Type B pancreatic cell (in vitro differentiated cells): ENCODE measurements around the gene FAM13A. TPM values are rescaled to one million over a fixed set of nuclear protein-coding genes. Genes with fewer than 3 reads are reported as not detected.

Experiments used
- DNase-seq: peaks from one replicate; pipeline ENCODE4 v3.0.0; 2021; ENCODE audit warnings: mixed read lengths; ENCODE audit not compliant: unreplicated experiment; ENCODE audit errors: extremely low spot score
- H3K27ac Mint-ChIP-seq: 2 replicates; pipeline ENCODE4 v1.8.0; 2021; ENCODE audit warnings: mild to moderate bottlenecking, mixed read lengths
- H3K27me3 Mint-ChIP-seq: 2 replicates; pipeline ENCODE4 v1.8.0; 2021; ENCODE audit warnings: mixed read lengths
- H3K36me3 Mint-ChIP-seq: 2 replicates; pipeline ENCODE4 v1.8.0; 2021; ENCODE audit warnings: mixed read lengths
- H3K4me1 Mint-ChIP-seq: one replicate; pipeline ENCODE4 v1.8.0; 2021; ENCODE audit warnings: mixed read lengths; ENCODE audit not compliant: unreplicated experiment
- H3K4me3 Mint-ChIP-seq: 2 replicates; pipeline ENCODE4 v1.8.0; 2021; ENCODE audit warnings: mild to moderate bottlenecking, mixed read lengths
- H3K9me3 Mint-ChIP-seq: 2 replicates; pipeline ENCODE4 v1.8.0; 2021; ENCODE audit warnings: mixed read lengths
- total RNA-seq: library from RNA; stranded (reverse); gene quantifications from 2 replicates; pipeline ENCODE4 v1.2.1, GENCODE V29; 2021; ENCODE audit warnings: low replicate concordance
- TF ChIP-seq, protein P1 (sequence below): fragments of 200-600 bp; sonication (generic); conservative IDR thresholded peaks from 2 replicates; pipeline ENCODE4 v1.5.0; 2021; ENCODE audit warnings: antibody characterized with exemption, mild to moderate bottlenecking

FAM13A gene
- total RNA-seq, 1 donor from 2014 or later, result 29.5 TPM

DNA sequence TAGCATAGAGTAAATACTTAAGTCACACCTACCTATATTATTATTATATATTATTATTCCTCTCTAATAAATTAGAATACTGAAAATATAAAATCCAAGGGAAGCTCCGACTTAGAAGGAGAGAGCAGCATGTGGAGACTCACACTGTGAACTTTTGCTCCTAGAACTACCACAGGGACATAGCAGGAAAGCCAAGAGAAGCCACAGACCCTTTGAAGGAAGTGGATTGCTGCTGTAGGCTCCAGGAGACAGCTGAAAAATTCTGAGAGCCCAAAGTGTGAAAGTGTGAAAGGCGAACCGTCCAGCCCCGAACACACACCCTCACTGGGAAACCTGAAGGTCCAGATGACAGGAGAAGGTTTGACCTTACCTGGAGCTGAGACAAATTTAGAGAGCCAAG lies 177.0 kb downstream of the FAM13A start:
- Mint-ChIP-seq H3K27me3 (no peaks in the 10 kb centered on the region), H3K27ac (no peak overlapping the region)
- TF ChIP-seq, protein P1, sequence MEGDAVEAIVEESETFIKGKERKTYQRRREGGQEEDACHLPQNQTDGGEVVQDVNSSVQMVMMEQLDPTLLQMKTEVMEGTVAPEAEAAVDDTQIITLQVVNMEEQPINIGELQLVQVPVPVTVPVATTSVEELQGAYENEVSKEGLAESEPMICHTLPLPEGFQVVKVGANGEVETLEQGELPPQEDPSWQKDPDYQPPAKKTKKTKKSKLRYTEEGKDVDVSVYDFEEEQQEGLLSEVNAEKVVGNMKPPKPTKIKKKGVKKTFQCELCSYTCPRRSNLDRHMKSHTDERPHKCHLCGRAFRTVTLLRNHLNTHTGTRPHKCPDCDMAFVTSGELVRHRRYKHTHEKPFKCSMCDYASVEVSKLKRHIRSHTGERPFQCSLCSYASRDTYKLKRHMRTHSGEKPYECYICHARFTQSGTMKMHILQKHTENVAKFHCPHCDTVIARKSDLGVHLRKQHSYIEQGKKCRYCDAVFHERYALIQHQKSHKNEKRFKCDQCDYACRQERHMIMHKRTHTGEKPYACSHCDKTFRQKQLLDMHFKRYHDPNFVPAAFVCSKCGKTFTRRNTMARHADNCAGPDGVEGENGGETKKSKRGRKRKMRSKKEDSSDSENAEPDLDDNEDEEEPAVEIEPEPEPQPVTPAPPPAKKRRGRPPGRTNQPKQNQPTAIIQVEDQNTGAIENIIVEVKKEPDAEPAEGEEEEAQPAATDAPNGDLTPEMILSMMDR, result no peak

DNA sequence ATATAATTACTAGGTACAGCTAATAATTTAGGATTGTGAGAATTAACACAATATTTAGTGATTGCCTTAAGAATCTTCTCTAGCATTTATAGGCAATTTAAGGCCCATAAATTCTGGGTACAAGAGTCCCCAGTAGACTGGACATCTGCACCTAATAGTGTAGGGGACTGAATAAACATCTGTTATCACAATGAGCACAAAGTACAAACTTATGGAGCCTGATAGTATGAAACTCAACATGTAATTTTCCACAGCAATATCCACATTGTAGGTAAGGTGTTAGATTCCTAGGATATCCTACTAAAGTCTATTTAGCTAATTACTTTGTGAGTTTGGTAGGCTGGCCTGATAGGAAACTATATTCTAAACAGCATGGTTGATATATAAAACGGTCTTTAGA lies 178.3 kb downstream of the FAM13A start:
- H3K27me3 Mint-ChIP-seq, result no peaks in the 10 kb centered on the region
- H3K4me3 Mint-ChIP-seq, result no peak overlapping the region
- peaks cover 5% of the 10 kb centered on the region for H3K36me3 Mint-ChIP-seq
- H3K9me3 Mint-ChIP-seq, result peaks cover 9% of the 10 kb centered on the region
- H3K27ac Mint-ChIP-seq, result no peak overlapping the region
- peaks cover 5% of the 10 kb centered on the region for H3K4me1 Mint-ChIP-seq
- no peak for DNase-seq
- TF ChIP-seq, protein P1, result no peak

More for the DNA sequence above, 177.0 kb downstream of the FAM13A start:
- no peaks in the 10 kb centered on the region for H3K36me3 Mint-ChIP-seq
- H3K4me1 Mint-ChIP-seq, result peaks cover 5% of the 10 kb centered on the region
- H3K4me3 Mint-ChIP-seq, result no peak overlapping the region
- H3K9me3 Mint-ChIP-seq, result peaks cover 5% of the 10 kb centered on the region
- DNase-seq, result no peak

DNA sequence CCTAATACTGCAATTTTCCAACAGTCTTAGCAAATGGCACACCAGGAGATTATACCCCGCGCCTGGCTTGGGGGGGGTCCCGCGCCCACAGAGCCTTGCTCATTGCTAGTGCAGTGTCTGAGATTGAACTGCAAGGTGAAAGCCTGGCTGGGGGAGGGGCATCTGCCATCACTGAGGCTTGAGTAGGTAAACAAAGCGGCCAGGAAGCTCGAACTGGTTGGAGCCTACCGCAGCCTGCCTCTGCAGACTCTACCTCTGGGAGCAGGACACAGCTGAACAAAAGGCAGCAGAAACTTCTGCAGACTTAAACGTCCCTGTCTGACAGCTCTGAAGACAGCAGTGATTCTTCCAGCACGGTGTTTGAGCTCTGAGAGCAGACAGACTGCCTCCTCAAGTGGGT lies 186.6 kb downstream of the FAM13A start:
- H3K4me1 Mint-ChIP-seq, result no peaks in the 10 kb centered on the region
- TF ChIP-seq, protein P1, result no peak
- peaks cover 9% of the 10 kb centered on the region for H3K36me3 Mint-ChIP-seq
- peaks cover 9% of the 10 kb centered on the region for H3K9me3 Mint-ChIP-seq
- no peak overlapping the region for H3K4me3 Mint-ChIP-seq
- no peak for DNase-seq
- H3K27ac Mint-ChIP-seq, result no peak overlapping the region
- H3K27me3 Mint-ChIP-seq, result no peaks in the 10 kb centered on the region

DNA sequence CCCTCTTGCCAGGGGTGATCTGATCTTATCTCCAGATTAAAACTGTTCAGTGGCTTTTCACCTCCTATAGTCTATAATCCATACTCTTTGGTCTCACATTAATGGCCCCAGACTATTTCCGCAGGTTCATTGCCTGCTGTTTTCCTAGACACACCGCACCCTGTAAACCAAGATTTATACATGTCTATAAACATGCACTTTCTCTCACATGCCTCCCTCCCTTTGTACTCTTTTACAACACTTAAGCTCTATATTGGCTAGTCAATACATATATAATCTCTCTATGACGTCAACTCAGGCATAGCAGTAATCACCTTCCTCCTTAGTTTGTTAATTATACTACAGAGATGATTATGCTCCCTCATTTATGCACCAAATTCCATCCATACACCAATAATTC lies 188.5 kb downstream of the FAM13A start:
- Mint-ChIP-seq H3K27me3 (no peaks in the 10 kb centered on the region), H3K36me3 (peaks cover 3% of the 10 kb centered on the region), H3K27ac (no peak overlapping the region), H3K4me3 (no peak overlapping the region), H3K9me3 (peaks cover 5% of the 10 kb centered on the region), H3K4me1 (no peaks in the 10 kb centered on the region)
- TF ChIP-seq, protein P1, result no peak
- DNase-seq, result no peak

DNA sequence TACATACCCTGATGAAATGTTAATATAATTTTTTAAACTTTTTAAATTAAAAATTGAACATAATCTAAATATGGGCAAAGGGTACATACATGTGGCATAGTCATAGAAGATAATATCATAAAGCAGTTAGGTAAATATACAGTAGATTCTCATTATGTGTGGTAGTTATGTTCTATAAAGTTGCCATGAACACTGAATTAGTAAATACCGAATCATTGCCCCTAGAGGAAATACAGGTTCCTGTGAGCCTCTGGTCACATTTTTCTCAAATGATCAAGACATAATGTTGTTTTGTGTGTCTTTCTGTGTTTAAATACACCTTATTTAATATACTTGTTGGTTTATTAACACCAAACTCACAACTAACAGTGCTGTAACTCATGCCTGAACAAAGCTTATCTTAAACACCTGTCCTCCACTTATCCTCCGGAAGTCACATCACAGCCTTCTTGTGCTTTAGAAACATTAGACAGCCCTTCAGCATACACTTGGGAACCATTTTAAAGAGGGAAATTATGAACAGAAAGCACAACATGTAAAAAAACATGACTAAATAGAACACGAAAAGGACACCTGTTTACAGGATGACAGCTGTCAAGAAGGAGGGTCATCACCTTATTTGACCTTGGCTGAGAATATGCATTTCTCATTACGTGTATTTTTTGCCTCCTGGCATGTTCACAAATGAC lies 190.0 kb downstream of the FAM13A start:
- TF ChIP-seq, protein P1, result no peak
- Mint-ChIP-seq H3K36me3 (peaks cover 3% of the 10 kb centered on the region), H3K27ac (no peak overlapping the region), H3K27me3 (no peaks in the 10 kb centered on the region), H3K9me3 (peaks cover 5% of the 10 kb centered on the region), H3K4me1 (no peaks in the 10 kb centered on the region), H3K4me3 (no peak overlapping the region)
- no peak for DNase-seq
